Measurements from ENCODE around the gene JMJD4. TPM values are rescaled to one million over a fixed set of nuclear protein-coding genes. Genes with fewer than 3 reads are reported as not detected.

Gene JMJD4
- total and polyA plus RNA-seq, 2 experiments from 2014 or later: 11.5 to 17.7 TPM

DNA sequence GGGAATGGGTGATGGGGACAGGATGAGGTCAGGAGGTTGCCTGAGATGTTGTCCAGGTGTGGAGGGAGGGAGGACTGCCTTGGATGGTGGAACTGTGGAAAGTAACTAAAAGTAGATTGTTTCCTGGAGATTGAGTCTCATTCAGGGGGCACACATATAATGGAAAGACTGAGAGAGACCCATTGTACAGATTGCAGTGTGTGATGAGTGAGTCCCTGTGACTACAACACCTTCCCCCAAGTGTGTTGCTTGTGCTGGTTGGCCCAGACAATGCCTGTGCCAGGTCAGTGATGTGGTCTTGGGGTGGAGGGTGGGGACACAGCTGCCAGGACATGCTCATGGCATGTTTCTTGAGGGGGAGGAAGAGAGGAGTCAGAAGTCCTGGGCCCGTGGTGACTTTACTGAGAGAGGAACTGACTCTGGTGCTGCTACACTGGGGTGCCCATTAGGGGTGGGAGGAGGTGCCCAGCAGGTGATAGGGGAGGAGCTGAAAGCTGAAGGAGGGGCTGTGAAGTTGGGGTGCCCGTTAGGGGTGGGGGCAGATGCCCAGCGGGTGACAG is 5.4 kb upstream of the JMJD4 start:
- no peak overlapping the region for H3K27ac ChIP-seq (ENCODE audit: low read depth)
- H3K4me3 ChIP-seq: no peak overlapping the region
- H3K4me1 ChIP-seq (ENCODE audit: insufficient read depth): no peaks in the 10 kb centered on the region
- H3K27me3 ChIP-seq (ENCODE audit: insufficient read depth): no peaks in the 10 kb centered on the region
- peaks cover 22% of the 10 kb centered on the region for H4K20me1 ChIP-seq (replicated peaks; ENCODE audit: insufficient read depth)
- TF ChIP-seq, protein P1, sequence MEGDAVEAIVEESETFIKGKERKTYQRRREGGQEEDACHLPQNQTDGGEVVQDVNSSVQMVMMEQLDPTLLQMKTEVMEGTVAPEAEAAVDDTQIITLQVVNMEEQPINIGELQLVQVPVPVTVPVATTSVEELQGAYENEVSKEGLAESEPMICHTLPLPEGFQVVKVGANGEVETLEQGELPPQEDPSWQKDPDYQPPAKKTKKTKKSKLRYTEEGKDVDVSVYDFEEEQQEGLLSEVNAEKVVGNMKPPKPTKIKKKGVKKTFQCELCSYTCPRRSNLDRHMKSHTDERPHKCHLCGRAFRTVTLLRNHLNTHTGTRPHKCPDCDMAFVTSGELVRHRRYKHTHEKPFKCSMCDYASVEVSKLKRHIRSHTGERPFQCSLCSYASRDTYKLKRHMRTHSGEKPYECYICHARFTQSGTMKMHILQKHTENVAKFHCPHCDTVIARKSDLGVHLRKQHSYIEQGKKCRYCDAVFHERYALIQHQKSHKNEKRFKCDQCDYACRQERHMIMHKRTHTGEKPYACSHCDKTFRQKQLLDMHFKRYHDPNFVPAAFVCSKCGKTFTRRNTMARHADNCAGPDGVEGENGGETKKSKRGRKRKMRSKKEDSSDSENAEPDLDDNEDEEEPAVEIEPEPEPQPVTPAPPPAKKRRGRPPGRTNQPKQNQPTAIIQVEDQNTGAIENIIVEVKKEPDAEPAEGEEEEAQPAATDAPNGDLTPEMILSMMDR (conservative IDR thresholded peaks at IDR 0.05; ENCODE audit: low read depth in 2 of 2): no peak
- TF ChIP-seq NANOG (IDR thresholded peaks at IDR 0.05; ENCODE audit: borderline replicate concordance) (no peak), EZH2 (IDR thresholded peaks at IDR 0.05; ENCODE audit: low read depth, unreplicated experiment) (no peak), EZH2phosphoT487 (IDR thresholded peaks at IDR 0.05; ENCODE audit: unreplicated experiment) (no peak), CREB1 (CRISPR knock-in tag; IDR thresholded peaks at IDR 0.05; ENCODE audit: low read depth) (no peak), POLR2AphosphoS5 (IDR thresholded peaks at IDR 0.05; ENCODE audit: low read depth) (no peak), ZNF331 (CRISPR knock-in tag; IDR thresholded peaks at IDR 0.05; ENCODE audit: low read depth) (no peak), JUNB (IDR thresholded peaks at IDR 0.05; ENCODE audit: unreplicated experiment) (no peak), STAT1 (IDR thresholded peaks at IDR 0.05; ENCODE audit: unreplicated experiment) (no peak), ZNF114 (CRISPR knock-in tag; IDR thresholded peaks at IDR 0.05) (no peak)
- TF ChIP-seq, protein P2, sequence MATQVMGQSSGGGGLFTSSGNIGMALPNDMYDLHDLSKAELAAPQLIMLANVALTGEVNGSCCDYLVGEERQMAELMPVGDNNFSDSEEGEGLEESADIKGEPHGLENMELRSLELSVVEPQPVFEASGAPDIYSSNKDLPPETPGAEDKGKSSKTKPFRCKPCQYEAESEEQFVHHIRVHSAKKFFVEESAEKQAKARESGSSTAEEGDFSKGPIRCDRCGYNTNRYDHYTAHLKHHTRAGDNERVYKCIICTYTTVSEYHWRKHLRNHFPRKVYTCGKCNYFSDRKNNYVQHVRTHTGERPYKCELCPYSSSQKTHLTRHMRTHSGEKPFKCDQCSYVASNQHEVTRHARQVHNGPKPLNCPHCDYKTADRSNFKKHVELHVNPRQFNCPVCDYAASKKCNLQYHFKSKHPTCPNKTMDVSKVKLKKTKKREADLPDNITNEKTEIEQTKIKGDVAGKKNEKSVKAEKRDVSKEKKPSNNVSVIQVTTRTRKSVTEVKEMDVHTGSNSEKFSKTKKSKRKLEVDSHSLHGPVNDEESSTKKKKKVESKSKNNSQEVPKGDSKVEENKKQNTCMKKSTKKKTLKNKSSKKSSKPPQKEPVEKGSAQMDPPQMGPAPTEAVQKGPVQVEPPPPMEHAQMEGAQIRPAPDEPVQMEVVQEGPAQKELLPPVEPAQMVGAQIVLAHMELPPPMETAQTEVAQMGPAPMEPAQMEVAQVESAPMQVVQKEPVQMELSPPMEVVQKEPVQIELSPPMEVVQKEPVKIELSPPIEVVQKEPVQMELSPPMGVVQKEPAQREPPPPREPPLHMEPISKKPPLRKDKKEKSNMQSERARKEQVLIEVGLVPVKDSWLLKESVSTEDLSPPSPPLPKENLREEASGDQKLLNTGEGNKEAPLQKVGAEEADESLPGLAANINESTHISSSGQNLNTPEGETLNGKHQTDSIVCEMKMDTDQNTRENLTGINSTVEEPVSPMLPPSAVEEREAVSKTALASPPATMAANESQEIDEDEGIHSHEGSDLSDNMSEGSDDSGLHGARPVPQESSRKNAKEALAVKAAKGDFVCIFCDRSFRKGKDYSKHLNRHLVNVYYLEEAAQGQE (IDR thresholded peaks at IDR 0.05; ENCODE audit: unreplicated experiment): no peak
- TF ChIP-seq, protein P3, sequence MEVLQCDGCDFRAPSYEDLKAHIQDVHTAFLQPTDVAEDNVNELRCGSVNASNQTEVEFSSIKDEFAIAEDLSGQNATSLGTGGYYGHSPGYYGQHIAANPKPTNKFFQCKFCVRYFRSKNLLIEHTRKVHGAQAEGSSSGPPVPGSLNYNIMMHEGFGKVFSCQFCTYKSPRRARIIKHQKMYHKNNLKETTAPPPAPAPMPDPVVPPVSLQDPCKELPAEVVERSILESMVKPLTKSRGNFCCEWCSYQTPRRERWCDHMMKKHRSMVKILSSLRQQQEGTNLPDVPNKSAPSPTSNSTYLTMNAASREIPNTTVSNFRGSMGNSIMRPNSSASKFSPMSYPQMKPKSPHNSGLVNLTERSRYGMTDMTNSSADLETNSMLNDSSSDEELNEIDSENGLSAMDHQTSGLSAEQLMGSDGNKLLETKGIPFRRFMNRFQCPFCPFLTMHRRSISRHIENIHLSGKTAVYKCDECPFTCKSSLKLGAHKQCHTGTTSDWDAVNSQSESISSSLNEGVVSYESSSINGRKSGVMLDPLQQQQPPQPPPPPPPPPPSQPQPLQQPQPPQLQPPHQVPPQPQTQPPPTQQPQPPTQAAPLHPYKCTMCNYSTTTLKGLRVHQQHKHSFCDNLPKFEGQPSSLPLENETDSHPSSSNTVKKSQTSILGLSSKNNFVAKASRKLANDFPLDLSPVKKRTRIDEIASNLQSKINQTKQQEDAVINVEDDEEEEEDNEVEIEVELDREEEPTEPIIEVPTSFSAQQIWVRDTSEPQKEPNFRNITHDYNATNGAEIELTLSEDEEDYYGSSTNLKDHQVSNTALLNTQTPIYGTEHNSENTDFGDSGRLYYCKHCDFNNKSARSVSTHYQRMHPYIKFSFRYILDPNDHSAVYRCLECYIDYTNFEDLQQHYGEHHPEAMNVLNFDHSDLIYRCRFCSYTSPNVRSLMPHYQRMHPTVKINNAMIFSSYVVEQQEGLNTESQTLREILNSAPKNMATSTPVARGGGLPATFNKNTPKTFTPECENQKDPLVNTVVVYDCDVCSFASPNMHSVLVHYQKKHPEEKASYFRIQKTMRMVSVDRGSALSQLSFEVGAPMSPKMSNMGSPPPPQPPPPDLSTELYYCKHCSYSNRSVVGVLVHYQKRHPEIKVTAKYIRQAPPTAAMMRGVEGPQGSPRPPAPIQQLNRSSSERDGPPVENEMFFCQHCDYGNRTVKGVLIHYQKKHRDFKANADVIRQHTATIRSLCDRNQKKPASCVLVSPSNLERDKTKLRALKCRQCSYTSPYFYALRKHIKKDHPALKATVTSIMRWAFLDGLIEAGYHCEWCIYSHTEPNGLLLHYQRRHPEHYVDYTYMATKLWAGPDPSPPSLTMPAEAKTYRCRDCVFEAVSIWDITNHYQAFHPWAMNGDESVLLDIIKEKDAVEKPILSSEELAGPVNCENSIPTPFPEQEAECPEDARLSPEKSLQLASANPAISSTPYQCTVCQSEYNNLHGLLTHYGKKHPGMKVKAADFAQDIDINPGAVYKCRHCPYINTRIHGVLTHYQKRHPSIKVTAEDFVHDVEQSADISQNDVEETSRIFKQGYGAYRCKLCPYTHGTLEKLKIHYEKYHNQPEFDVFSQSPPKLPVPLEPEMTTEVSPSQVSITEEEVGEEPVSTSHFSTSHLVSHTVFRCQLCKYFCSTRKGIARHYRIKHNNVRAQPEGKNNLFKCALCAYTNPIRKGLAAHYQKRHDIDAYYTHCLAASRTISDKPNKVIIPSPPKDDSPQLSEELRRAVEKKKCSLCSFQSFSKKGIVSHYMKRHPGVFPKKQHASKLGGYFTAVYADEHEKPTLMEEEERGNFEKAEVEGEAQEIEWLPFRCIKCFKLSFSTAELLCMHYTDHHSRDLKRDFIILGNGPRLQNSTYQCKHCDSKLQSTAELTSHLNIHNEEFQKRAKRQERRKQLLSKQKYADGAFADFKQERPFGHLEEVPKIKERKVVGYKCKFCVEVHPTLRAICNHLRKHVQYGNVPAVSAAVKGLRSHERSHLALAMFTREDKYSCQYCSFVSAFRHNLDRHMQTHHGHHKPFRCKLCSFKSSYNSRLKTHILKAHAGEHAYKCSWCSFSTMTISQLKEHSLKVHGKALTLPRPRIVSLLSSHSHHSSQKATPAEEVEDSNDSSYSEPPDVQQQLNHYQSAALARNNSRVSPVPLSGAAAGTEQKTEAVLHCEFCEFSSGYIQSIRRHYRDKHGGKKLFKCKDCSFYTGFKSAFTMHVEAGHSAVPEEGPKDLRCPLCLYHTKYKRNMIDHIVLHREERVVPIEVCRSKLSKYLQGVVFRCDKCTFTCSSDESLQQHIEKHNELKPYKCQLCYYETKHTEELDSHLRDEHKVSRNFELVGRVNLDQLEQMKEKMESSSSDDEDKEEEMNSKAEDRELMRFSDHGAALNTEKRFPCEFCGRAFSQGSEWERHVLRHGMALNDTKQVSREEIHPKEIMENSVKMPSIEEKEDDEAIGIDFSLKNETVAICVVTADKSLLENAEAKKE (CRISPR knock-in tag; IDR thresholded peaks at IDR 0.05): no peak
- TF ChIP-seq, protein P4, sequence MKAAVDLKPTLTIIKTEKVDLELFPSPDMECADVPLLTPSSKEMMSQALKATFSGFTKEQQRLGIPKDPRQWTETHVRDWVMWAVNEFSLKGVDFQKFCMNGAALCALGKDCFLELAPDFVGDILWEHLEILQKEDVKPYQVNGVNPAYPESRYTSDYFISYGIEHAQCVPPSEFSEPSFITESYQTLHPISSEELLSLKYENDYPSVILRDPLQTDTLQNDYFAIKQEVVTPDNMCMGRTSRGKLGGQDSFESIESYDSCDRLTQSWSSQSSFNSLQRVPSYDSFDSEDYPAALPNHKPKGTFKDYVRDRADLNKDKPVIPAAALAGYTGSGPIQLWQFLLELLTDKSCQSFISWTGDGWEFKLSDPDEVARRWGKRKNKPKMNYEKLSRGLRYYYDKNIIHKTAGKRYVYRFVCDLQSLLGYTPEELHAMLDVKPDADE (IDR thresholded peaks at IDR 0.05): no peak
- peaks cover 90% of the 10 kb centered on the region for H3K79me2 ChIP-seq (replicated peaks; ENCODE audit: insufficient read depth)
- no peaks in the 10 kb centered on the region for H3K36me3 ChIP-seq (ENCODE audit: insufficient read depth)
- H3F3A ChIP-seq (replicated peaks; ENCODE audit: low read depth): no peaks in the 10 kb centered on the region
- Mint-ChIP-seq H3K36me3 (ENCODE audit: low read depth) (peaks cover 5% of the 10 kb centered on the region; the same call in 1 of the 3 replicates), H3K9me3 (no peaks in the 10 kb centered on the region; the same call in 2 of the 3 replicates), H3K4me3 (no peak overlapping the region; the same call in 2 of the 3 replicates), H3K4me1 (peaks cover 15% of the 10 kb centered on the region), H3K27me3 (ENCODE audit: insufficient read depth, low read depth, poor library complexity) (peaks cover 15% of the 10 kb centered on the region), H3K27ac (no peak overlapping the region)
- no peak overlapping the region for H2AFZ ChIP-seq
- no peak overlapping the region for H3K4me2 ChIP-seq
- H3K9me2 ChIP-seq (ENCODE audit: insufficient read depth): no peaks in the 10 kb centered on the region
- ATAC-seq (no peak), DNase-seq (ENCODE audit: low spot score) (no peak)

All from GM23338 (cell line).